ENCODE data around the gene MOB3B. TPM values are rescaled to one million over a fixed set of nuclear protein-coding genes. Genes with fewer than 3 reads are reported as not detected.

MOB3B gene
- polyA plus RNA-seq, 1 experiment = 0.38 TPM

- H3K4me3 ChIP-seq (ENCODE audit: low read depth, low read length) = no peak overlapping the region
- H3K27ac ChIP-seq (ENCODE audit: low read depth, low read length) = no peak overlapping the region
- TF ChIP-seq, protein P1, sequence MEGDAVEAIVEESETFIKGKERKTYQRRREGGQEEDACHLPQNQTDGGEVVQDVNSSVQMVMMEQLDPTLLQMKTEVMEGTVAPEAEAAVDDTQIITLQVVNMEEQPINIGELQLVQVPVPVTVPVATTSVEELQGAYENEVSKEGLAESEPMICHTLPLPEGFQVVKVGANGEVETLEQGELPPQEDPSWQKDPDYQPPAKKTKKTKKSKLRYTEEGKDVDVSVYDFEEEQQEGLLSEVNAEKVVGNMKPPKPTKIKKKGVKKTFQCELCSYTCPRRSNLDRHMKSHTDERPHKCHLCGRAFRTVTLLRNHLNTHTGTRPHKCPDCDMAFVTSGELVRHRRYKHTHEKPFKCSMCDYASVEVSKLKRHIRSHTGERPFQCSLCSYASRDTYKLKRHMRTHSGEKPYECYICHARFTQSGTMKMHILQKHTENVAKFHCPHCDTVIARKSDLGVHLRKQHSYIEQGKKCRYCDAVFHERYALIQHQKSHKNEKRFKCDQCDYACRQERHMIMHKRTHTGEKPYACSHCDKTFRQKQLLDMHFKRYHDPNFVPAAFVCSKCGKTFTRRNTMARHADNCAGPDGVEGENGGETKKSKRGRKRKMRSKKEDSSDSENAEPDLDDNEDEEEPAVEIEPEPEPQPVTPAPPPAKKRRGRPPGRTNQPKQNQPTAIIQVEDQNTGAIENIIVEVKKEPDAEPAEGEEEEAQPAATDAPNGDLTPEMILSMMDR (IDR thresholded peaks at IDR 0.05; ENCODE audit: low read depth, low read length) = no peak
- H3K9me3 ChIP-seq (ENCODE audit: control insufficient read depth, insufficient read depth, low read length) = no peaks in the 10 kb centered on the region
- no peak for DNase-seq (ENCODE audit: low read depth, low spot score)
- ChIA-PET POLR2A (no interaction called here), CTCF (interaction anchor here (1.2 kb wide), 1 partner anchor 58 kb away, joined by 4 read pairs; no protein-coding TSS in a partner anchor)
- peaks cover 2% of the 10 kb centered on the region for H3K27me3 ChIP-seq (ENCODE audit: control insufficient read depth, insufficient read depth, low read length)
Measured at GRCh38 chr9:27391040-27391895, 138.3 kb downstream of the MOB3B start.

- no peaks in the 10 kb centered on the region for H3K9me3 ChIP-seq (ENCODE audit: control insufficient read depth, insufficient read depth, low read length)
- H3K4me3 ChIP-seq (ENCODE audit: low read depth, low read length) = no peak overlapping the region
- peaks cover 2% of the 10 kb centered on the region for H3K27me3 ChIP-seq (ENCODE audit: control insufficient read depth, insufficient read depth, low read length)
- TF ChIP-seq, protein P1 (IDR thresholded peaks at IDR 0.05; ENCODE audit: low read depth, low read length) = no peak
- no peak overlapping the region for H3K27ac ChIP-seq (ENCODE audit: low read depth, low read length)
- POLR2A ChIA-PET = no interaction called here
- CTCF ChIA-PET = no interaction called here
- DNase-seq (ENCODE audit: low read depth, low spot score) = no peak
Measured at GRCh38 chr9:27388150-27388549, 141.5 kb downstream of the MOB3B start.

- no peaks in the 10 kb centered on the region for H3K9me3 ChIP-seq (ENCODE audit: control insufficient read depth, insufficient read depth, low read length)
- no peak overlapping the region for H3K27ac ChIP-seq (ENCODE audit: low read depth, low read length)
- POLR2A ChIA-PET = no interaction called here
- CTCF ChIA-PET = no interaction called here
- TF ChIP-seq, protein P1 (IDR thresholded peaks at IDR 0.05; ENCODE audit: low read depth, low read length) = no peak
- no peak overlapping the region for H3K4me3 ChIP-seq (ENCODE audit: low read depth, low read length)
- DNase-seq (ENCODE audit: low read depth, low spot score) = no peak
- peaks cover under 1% of the 10 kb centered on the region for H3K27me3 ChIP-seq (ENCODE audit: control insufficient read depth, insufficient read depth, low read length)
Measured at GRCh38 chr9:27387722-27388121, 141.9 kb downstream of the MOB3B start.

DNA sequence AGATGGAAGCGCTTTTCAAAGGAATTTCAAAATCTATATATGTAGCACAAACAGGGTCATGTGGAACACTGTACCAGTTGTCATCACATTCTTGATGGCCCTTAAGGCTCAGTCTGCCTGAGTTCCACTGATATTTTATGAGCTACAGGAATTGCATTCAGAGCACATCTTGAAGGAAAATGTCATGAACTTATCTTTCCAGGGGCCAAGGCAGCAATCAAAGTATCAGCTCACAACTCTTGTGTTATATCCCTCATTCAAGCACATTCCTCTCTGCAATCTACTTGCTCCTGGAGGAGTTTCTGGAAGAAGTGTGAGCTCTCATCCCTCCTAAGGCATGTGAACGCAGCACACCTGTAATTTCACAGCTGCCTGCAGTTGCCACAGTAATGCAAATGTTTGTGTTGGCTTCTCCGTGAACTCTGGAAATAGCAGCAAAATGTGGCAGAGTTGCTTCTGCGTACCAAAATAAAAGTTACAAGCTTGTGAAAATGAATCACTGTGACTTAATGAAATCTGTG is 143.0 kb downstream of the MOB3B start:
- DNase-seq (ENCODE audit: low read depth, low spot score) = no peak
- H3K9me3 ChIP-seq (ENCODE audit: control insufficient read depth, insufficient read depth, low read length) = no peaks in the 10 kb centered on the region
- TF ChIP-seq, protein P1 (IDR thresholded peaks at IDR 0.05; ENCODE audit: low read depth, low read length) = no peak
- H3K27ac ChIP-seq (ENCODE audit: low read depth, low read length) = no peak overlapping the region
- ChIA-PET CTCF (no interaction called here), POLR2A (no interaction called here)
- no peaks in the 10 kb centered on the region for H3K27me3 ChIP-seq (ENCODE audit: control insufficient read depth, insufficient read depth, low read length)
- no peak overlapping the region for H3K4me3 ChIP-seq (ENCODE audit: low read depth, low read length)

GRCh38 chr9:27385606-27386322 is 143.8 kb downstream of the MOB3B start:
- H3K9me3 ChIP-seq (ENCODE audit: control insufficient read depth, insufficient read depth, low read length) = no peaks in the 10 kb centered on the region
- no peaks in the 10 kb centered on the region for H3K27me3 ChIP-seq (ENCODE audit: control insufficient read depth, insufficient read depth, low read length)
- TF ChIP-seq, protein P1 (IDR thresholded peaks at IDR 0.05; ENCODE audit: low read depth, low read length) = no peak
- DNase-seq (ENCODE audit: low read depth, low spot score) = no peak
- POLR2A ChIA-PET = no interaction called here
- H3K27ac ChIP-seq (ENCODE audit: low read depth, low read length) = no peak overlapping the region
- no peak overlapping the region for H3K4me3 ChIP-seq (ENCODE audit: low read depth, low read length)
- CTCF ChIA-PET = no interaction called here
